Stimulated activated CD8-positive, alpha-beta memory T cell treated with anti-CD3 and anti-CD28 coated beads, Interleukin-15, amount 100 ng/mL, for 4 hours (primary cell): ENCODE measurements around the gene HHIPL1.

Experiments
- DNase-seq, 2 donors: peaks; one replicate each; pipeline ENCODE4 v3.0.0-alpha.2; 2020; ENCODE audit warnings: low read depth in 2 of 2

Gene HHIPL1

GRCh38 chr14:99644723-99645544 is at the start of gene HHIPL1:
HHIPL1 (plus strand) TSS chr14:99645129; CDS start chr14:99645208, 79 bp downstream.
- no peak for DNase-seq

- no peak for DNase-seq
Observed at GRCh38 chr14:99595524-99595923, 49.4 kb upstream of the HHIPL1 start.

- DNase-seq: no peak
Observed at GRCh38 chr14:99596071-99596627, 48.8 kb upstream of the HHIPL1 start.

GRCh38 chr14:99596772-99597171 is 48.2 kb upstream of the HHIPL1 start:
- DNase-seq: no peak

GRCh38 chr14:99597911-99598600 is 46.9 kb upstream of the HHIPL1 start:
- no peak for DNase-seq

GRCh38 chr14:99598774-99599173 is 46.2 kb upstream of the HHIPL1 start:
- DNase-seq: no peak

GRCh38 chr14:99599393-99599792 is 45.5 kb upstream of the HHIPL1 start:
- DNase-seq: no peak

- DNase-seq: no peak
Observed at GRCh38 chr14:99600232-99600888, 44.6 kb upstream of the HHIPL1 start.

GRCh38 chr14:99601361-99601831 is 43.5 kb upstream of the HHIPL1 start:
- DNase-seq: no peak

GRCh38 chr14:99602054-99602787 is 42.7 kb upstream of the HHIPL1 start:
- DNase-seq: no peak

- DNase-seq: no peak
Observed at GRCh38 chr14:99602788-99603415, 42.0 kb upstream of the HHIPL1 start.

GRCh38 chr14:99603471-99604277 is 41.3 kb upstream of the HHIPL1 start, which contains the start of gene CCDC85C:
CCDC85C (minus strand) TSS chr14:99604207; CDS start chr14:99603959, 248 bp downstream.
- DNase-seq: peak in 1 of 2 donors; percentile 21

- DNase-seq: peak; percentile 84 to 93
Observed at GRCh38 chr14:99604278-99604765, 40.6 kb upstream of the HHIPL1 start.

GRCh38 chr14:99604766-99605298 is 40.1 kb upstream of the HHIPL1 start:
- DNase-seq: peak in 1 of 2 donors; percentile 15

GRCh38 chr14:99605299-99605961 is 39.5 kb upstream of the HHIPL1 start:
- peak; percentile 62 to 68 for DNase-seq

- no peak for DNase-seq
Observed at GRCh38 chr14:99606359-99606758, 38.6 kb upstream of the HHIPL1 start.

- no peak for DNase-seq
Observed at GRCh38 chr14:99608591-99608990, 36.3 kb upstream of the HHIPL1 start.

- no peak for DNase-seq
Observed at GRCh38 chr14:99609245-99610170, 35.4 kb upstream of the HHIPL1 start.
